ENCODE data around the gene UBASH3A.

DNA sequence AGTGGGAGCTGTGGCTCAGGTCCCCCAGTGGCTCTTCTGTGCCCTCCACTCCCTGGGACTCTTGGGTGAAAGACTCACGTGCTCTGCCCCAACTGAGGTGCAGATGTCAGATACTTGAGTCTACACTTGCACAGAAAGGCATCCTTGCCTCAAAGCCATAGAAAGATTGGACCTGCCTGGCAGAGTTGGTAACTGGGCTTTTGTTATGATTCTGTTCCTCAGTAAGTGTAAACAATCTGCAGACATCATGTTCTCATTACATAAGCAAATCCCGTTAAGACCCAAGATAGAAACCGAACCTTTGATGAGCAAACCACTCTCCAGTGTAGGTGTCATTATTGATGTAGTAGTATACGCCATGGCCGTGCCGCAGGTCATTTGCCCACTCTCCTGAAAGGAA lies 82.4 kb downstream of the UBASH3A start:
- no peak for TF ChIP-seq POLR2A (IDR thresholded peaks at IDR 0.05)
- no peak for TF ChIP-seq CTCF (IDR thresholded peaks at IDR 0.05)
- TF ChIP-seq POLR2AphosphoS5 (IDR thresholded peaks at IDR 0.05) = no peak
